G401 (cell line): ENCODE data around the gene AUP1. TPM values are rescaled to one million over a fixed set of nuclear protein-coding genes. Genes with fewer than 3 reads are reported as not detected.
"Not testable (repeated sequence)": the region's sequence is repeated elsewhere in the genome, so short reads cannot be mapped to it uniquely, and the experiment has no call there.

Source experiments
- DNase-seq: peaks from one replicate; pipeline ENCODE4 v3.0.0-alpha.2; 2015; ENCODE audit warnings: low spot score
- in situ Hi-C: cut with HindIII; loops from 2 replicates; pipeline ENCODE4 v1.10.0; 2016; ENCODE audit warnings: low sequenced_read_pairs, mixed read lengths
- total RNA-seq: library from RNA; depleted of rRNA; stranded (reverse); fragments of >200 nt; shearing (Covaris generic); gene quantifications from 2 replicates; pipeline ENCODE4 v1.2.3, GENCODE V29; 2014; rRNA removed

AUP1 gene
- total RNA-seq, 1 experiment from 2014 or later: 120 TPM

DNA sequence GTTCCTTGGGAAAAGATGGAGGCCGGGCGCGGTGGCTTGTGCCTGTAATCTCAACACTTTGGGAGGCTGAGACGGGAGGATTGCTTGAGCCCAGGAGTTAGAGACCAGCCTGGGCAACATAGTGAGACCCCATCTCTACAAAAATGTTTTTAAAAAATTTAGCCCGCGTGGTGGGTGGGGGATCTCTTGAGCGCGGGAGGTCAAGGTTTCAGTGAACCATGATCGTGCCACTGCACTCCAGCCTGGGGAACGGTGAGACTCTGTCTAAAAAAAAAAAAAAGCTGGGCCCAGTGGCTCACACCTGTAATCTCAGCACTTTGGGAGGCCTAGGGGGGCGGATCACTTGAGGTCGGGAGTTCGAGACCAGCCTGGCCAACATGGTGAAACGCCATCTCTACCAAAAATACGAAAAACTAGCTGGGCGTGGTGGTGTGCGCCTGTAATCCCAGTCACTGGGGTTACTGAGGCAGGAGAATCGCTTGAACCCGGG is 45.8 kb downstream of the AUP1 start:
- DNase-seq, in situ Hi-C loops: not testable (repeated sequence)

DNA sequence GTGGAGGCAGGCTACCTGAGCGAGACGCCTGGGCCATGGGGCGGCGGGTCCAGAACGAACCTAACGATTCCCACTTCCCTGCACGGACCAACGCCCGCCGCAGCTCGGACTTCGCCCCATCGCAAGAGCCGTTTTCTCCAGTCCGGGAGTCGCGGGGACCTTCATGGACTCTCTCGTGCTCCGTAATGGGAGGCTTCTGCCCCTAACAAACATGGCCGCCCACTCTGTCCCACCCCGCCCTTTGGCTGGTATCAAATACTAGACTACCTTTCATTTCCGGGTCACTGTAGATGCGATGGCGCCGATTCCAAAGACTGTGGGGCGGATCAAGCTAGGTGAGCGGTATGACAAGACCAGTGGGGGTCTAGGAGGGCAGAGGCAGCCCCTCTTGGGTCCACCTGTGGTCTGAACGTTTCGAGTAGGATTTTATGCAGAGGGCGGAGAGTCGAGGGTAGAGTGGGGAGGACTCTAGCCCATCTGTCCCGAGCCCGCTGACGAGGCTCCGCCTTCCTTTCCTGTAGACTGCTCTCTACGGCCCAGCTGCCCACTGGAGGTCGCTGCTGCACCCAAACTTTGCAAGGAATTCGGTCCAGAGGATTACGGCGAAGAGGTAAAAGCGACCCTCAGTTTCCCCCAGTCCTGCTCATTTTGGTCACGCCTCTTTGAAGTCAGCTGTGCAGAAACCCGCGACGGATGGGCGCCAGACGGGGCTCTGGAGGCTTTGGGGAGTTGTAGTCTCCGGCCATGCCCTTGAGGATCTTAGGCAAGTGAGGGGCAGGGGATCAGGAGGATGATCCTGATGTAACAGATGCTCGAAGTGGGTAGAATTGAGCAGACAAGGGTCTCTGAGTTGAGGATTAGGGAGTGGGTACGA is 46.5 kb downstream of the AUP1 start, which contains the start of the genes CCDC142 and TTC31:
Gene CCDC142 (minus strand): TSS at position 198 of the 874 bp plus-strand sequence. CDS start 161 bp downstream, at position 37.
Gene TTC31 (plus strand): TSS at position 281 of the 874 bp plus-strand sequence. CDS start 15 bp downstream, at position 296.
- in situ Hi-C loops: no loop called here
- peak; percentile 97 for DNase-seq

DNA sequence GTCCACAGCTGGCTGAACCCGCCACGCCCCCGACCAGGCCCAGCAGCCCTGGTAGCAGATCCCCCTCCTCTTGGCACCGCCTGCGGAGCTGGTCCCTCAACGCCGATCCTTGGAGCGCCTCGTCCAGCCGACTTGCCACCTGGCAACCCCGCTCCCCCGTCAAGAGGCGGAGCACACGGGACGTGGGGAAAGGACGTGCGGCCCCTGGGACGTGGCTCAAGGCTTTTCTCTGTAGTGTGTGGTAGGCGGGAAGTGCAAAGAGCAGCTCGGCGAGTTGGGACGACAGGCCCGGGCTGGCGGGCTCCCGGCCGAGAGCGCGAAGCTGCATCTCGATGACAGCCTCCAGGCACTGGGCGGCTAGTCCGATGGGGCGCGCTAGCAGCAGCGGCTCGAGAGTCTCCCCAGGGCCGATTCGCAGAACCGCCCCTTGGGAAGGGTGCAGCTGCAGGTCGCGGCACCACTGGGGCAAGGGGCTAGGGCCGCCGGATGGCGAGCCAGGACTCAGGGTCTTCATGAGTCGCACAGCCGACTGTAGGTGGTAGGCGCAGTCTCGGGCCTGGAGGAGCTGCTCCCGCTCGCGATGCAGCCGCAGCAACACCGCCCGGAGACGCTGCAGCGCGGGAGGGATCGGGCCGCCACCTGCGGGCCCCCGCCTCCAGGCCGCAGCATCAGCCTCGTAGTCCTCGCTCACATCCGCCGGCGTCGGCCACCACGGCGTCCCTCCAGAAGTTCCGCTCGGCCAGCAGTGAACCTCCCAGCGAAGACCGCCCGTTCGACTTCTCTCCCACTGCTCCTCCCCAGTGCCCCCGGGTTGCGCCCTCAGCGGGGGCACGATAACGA is 47.3 kb downstream of the AUP1 start:
- in situ Hi-C loops: no loop called here
- DNase-seq: no peak

DNA sequence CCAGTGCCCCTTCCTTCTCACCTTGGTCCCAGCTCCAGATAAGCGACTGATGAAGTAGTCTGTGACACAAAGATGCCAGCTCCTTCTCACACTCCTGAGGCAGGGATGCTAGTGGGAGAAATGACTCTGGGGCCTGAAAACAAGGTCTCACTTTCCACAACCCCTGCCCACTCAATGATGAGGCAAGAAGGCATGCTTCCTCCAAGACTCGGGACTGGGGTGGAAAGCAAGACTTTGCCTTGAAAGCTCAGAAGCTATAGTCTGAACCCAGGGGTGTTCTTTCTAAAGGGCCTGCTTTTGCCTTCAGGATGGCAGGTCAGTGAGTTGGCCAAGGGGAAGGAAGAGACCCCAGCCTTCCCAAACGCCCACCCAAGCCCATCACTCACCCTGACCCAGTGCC is 48.1 kb downstream of the AUP1 start:
- DNase-seq: no peak
- in situ Hi-C loops: no loop called here

Other genes starting within 250 kb of the AUP1 start
- gene SLC4A5, start 186.3 kb downstream of the AUP1 start, total RNA-seq: not detected in 2 replicates
- gene DCTN1, start 149.4 kb downstream of the AUP1 start, total RNA-seq: 124 and 145 TPM in 2 replicates
- 0.95 and 2.8 TPM in 2 replicates for gene C2orf81, start 108.1 kb downstream of the AUP1 start, total RNA-seq
- 88.5 and 104 TPM in 2 replicates for gene WDR54, start 108.0 kb downstream of the AUP1 start, total RNA-seq
- 46.5 and 56.2 TPM in 2 replicates for gene RTKN, start 87.8 kb downstream of the AUP1 start, total RNA-seq
- 7.8 and 15.7 TPM in 2 replicates for gene INO80B, start 74.6 kb downstream of the AUP1 start, total RNA-seq
- gene WBP1, start 71.3 kb downstream of the AUP1 start, total RNA-seq: 59.6 and 72.2 TPM in 2 replicates
- 77.5 and 88.6 TPM in 2 replicates for gene MOGS, start 64.3 kb downstream of the AUP1 start, total RNA-seq
- 33.2 and 58.9 TPM in 2 replicates for gene MRPL53, start 57.0 kb downstream of the AUP1 start, total RNA-seq
- 15.7 and 19.0 TPM in 2 replicates for gene CCDC142, start 46.7 kb downstream of the AUP1 start, total RNA-seq
- gene TTC31, start 46.6 kb downstream of the AUP1 start, total RNA-seq: 21.7 and 34.6 TPM in 2 replicates
- gene LBX2, start 30.1 kb downstream of the AUP1 start, total RNA-seq: not detected in 2 replicates
- 38.2 and 39.9 TPM in 2 replicates for gene PCGF1, start 22.0 kb downstream of the AUP1 start, total RNA-seq
- gene TLX2, start 15.3 kb downstream of the AUP1 start, total RNA-seq: not detected in 2 replicates
- 0.81 TPM in 1 of 2 replicates, not detected in the other for gene DQX1, start 3.5 kb downstream of the AUP1 start, total RNA-seq
- gene HTRA2, start 227 bp upstream of the AUP1 start, total RNA-seq: 62.1 and 62.8 TPM in 2 replicates
- gene LOXL3, start 24.2 kb upstream of the AUP1 start, total RNA-seq: 11.4 and 14.4 TPM in 2 replicates
- gene DOK1, start 25.0 kb upstream of the AUP1 start, total RNA-seq: 28.7 and 41.5 TPM in 2 replicates
- 0.12 TPM in 1 of 2 replicates, not detected in the other for gene M1AP, start 118.6 kb upstream of the AUP1 start, total RNA-seq
- gene SEMA4F, start 124.5 kb upstream of the AUP1 start, total RNA-seq: 8.9 and 13.9 TPM in 2 replicates